HepG2 (cell line): Measurements from ENCODE around the gene CAPN8. TPM values are rescaled to one million over a fixed set of nuclear protein-coding genes. Genes with fewer than 3 reads are reported as not detected.

Experiments
- HIC2 ChIP-seq: sonication (generic); formaldehyde crosslinking; IDR thresholded peaks from 2 replicates; pipeline ENCODE4 v1.9.0; 2022; ENCODE audit warnings: low read depth, missing genetic modification reagents
- HOXA5 ChIP-seq: sonication (generic); formaldehyde crosslinking; IDR thresholded peaks from 2 replicates; pipeline ENCODE4 v1.4.0; 2020; ENCODE audit warnings: missing genetic modification reagents
- KDM6A ChIP-seq: IDR thresholded peaks from 2 replicates; pipeline ENCODE4 v1.6.1; 2016; ENCODE audit warnings: low read depth
- KLF13 ChIP-seq: sonication (generic); formaldehyde crosslinking; IDR thresholded peaks from 2 replicates; pipeline ENCODE4 v1.4.0; 2020; ENCODE audit warnings: mild to moderate bottlenecking, missing genetic modification reagents
- NCOA1 ChIP-seq: sonication (generic); formaldehyde crosslinking; IDR thresholded peaks from 2 replicates; pipeline ENCODE4 v1.9.0; 2021; ENCODE audit warnings: missing genetic modification reagents
- NCOA5 ChIP-seq: sonication (generic); formaldehyde crosslinking; IDR thresholded peaks from 2 replicates; pipeline ENCODE4 v1.4.0; 2020; ENCODE audit warnings: missing genetic modification reagents
- PLSCR1 ChIP-seq: sonication (generic); formaldehyde crosslinking; IDR thresholded peaks from 2 replicates; pipeline ENCODE4 v1.5.0; 2020; ENCODE audit warnings: missing genetic modification reagents, mild to moderate bottlenecking, borderline replicate concordance
- PRDM15 ChIP-seq: sonication (generic); formaldehyde crosslinking; IDR thresholded peaks from 2 replicates; pipeline ENCODE4 v1.4.0; 2020; ENCODE audit warnings: missing genetic modification reagents
- TGIF2 ChIP-seq: IDR thresholded peaks from 2 replicates; pipeline ENCODE4 v1.6.1; 2016; ENCODE audit warnings: control low read depth, missing compliant biosample characterization
- ZBTB37 ChIP-seq: sonication (generic); formaldehyde crosslinking; IDR thresholded peaks from 2 replicates; pipeline ENCODE4 v1.4.0; 2020; ENCODE audit warnings: mild to moderate bottlenecking, missing genetic modification reagents
- ZBTB44 ChIP-seq: sonication (generic); formaldehyde crosslinking; IDR thresholded peaks from 2 replicates; pipeline ENCODE4 v1.4.0; 2020; ENCODE audit warnings: missing genetic modification reagents
- ZFP1 ChIP-seq: IDR thresholded peaks from 2 replicates; pipeline ENCODE4 v1.6.1; 2016
- ZFP36L2 ChIP-seq: sonication (generic); formaldehyde crosslinking; IDR thresholded peaks from 2 replicates; pipeline ENCODE4 v1.4.0; 2020; ENCODE audit warnings: missing genetic modification reagents
- ZFP82 ChIP-seq: sonication (generic); formaldehyde crosslinking; IDR thresholded peaks from 2 replicates; pipeline ENCODE4 v1.5.1; 2020; ENCODE audit warnings: mild to moderate bottlenecking, missing genetic modification reagents, borderline replicate concordance
- ZNF253 ChIP-seq: sonication (generic); formaldehyde crosslinking; IDR thresholded peaks from 2 replicates; pipeline ENCODE4 v1.8.0; 2022; ENCODE audit warnings: mild to moderate bottlenecking, missing genetic modification reagents, borderline replicate concordance
- ZNF274 ChIP-seq: sonication (generic); formaldehyde crosslinking; IDR thresholded peaks from 2 replicates; pipeline ENCODE4 v1.5.1; 2020; ENCODE audit warnings: mild to moderate bottlenecking, missing genetic modification reagents
- ZNF33B ChIP-seq: sonication (generic); formaldehyde crosslinking; IDR thresholded peaks from 2 replicates; pipeline ENCODE4 v1.5.1; 2020; ENCODE audit warnings: mild to moderate bottlenecking, missing genetic modification reagents
- ZNF431 ChIP-seq: sonication (generic); formaldehyde crosslinking; IDR thresholded peaks from 2 replicates; pipeline ENCODE4 v1.9.0; 2022; ENCODE audit warnings: missing genetic modification reagents, low read depth, mild to moderate bottlenecking, borderline replicate concordance
- ZNF562 ChIP-seq: sonication (generic); formaldehyde crosslinking; IDR thresholded peaks from 2 replicates; pipeline ENCODE4 v1.8.0; 2022; ENCODE audit warnings: missing genetic modification reagents, borderline replicate concordance
- ZNF564 ChIP-seq: sonication (generic); formaldehyde crosslinking; IDR thresholded peaks from 2 replicates; pipeline ENCODE4 v1.8.1; 2023; ENCODE audit warnings: mild to moderate bottlenecking, missing genetic modification reagents
- ZNF772 ChIP-seq: sonication (generic); formaldehyde crosslinking; IDR thresholded peaks from 2 replicates; pipeline ENCODE4 v1.5.0; 2020; ENCODE audit warnings: mild to moderate bottlenecking, missing genetic modification reagents
- ZNF777 ChIP-seq: sonication (generic); formaldehyde crosslinking; IDR thresholded peaks from 2 replicates; pipeline ENCODE4 v1.4.0; 2020; ENCODE audit warnings: missing genetic modification reagents
- polyA plus RNA-seq, 8 experiments: library from polyadenylated mRNA; depleted of rRNA in 3 of 8; stranded (reverse) in 7 of 8; unstranded in 1 of 8; fragments of >200 nt; fragmentation: Illumina TruSeq in 4 of 8; extraction: Trizol in 4 of 8; gene quantifications; 2 replicates each; pipeline versions ENCODE4 v1.2.1 to v1.2.3, GENCODE V29; 2011 to 2016; ENCODE audit warnings: low read depth in 4 of 8, missing spikeins in 1 of 8, mixed read lengths in 1 of 8; ENCODE audit not compliant: insufficient read depth in 1 of 8
- total RNA-seq, 5 experiments: library from RNA; depleted of rRNA; stranded (reverse); fragments of >200 nt; fragmentation: Illumina TruSeq; extraction: Trizol; gene quantifications; 2 replicates each; pipeline ENCODE4 v1.2.3, GENCODE V29; 2016; ENCODE audit warnings: low read depth in 1 of 5

The CAPN8 gene
- total and polyA plus RNA-seq, 2 of the 13 experiments (the other 11 are each of a cell fraction or from before 2014, with no cell fraction given) = 0.20 to 0.25 TPM

GRCh38 chr1:223622132-223622842, 43.2 kb downstream of the CAPN8 start (continued):
- TF ChIP-seq ZNF274 (CRISPR knock-in tag) = no peak
- TF ChIP-seq ZBTB44 = no peak
- TF ChIP-seq ZNF33B (CRISPR knock-in tag) = no peak
- TF ChIP-seq NCOA1 = no peak
- no peak for TF ChIP-seq ZNF564 (CRISPR knock-in tag)
- no peak for TF ChIP-seq TGIF2 (CRISPR knock-in tag)
- TF ChIP-seq KLF13 (CRISPR knock-in tag) = no peak
- peak; percentile 76 for TF ChIP-seq KDM6A (CRISPR knock-in tag)
- TF ChIP-seq ZNF777 (CRISPR knock-in tag) = no peak
- TF ChIP-seq ZNF431 = no peak
- 0 out of 2 replicates have a peak, but pooled peaks have one; percentile 53 for TF ChIP-seq ZNF772 (CRISPR knock-in tag)
- no peak for TF ChIP-seq ZFP82 (CRISPR knock-in tag)
- TF ChIP-seq ZFP1 (CRISPR knock-in tag) = no peak
- no peak; the same call in 1 of the 2 replicates for TF ChIP-seq ZBTB37 (CRISPR knock-in tag)
- no peak for TF ChIP-seq ZNF253 (CRISPR knock-in tag)
- TF ChIP-seq PLSCR1 = no peak
- 0 out of 2 replicates have a peak, but pooled peaks have one; percentile 45 for TF ChIP-seq HOXA5
- no peak for TF ChIP-seq PRDM15
- TF ChIP-seq NCOA5 (CRISPR knock-in tag) = no peak
- TF ChIP-seq HIC2 (CRISPR knock-in tag) = no peak
- no peak for TF ChIP-seq ZFP36L2
- no peak for TF ChIP-seq ZNF562
